HG02678 (cell line): ENCODE data around the gene ALDH16A1.

Experiments
- ATAC-seq: cut with Tn5 transposase; IDR thresholded peaks from one replicate; pipeline ENCODE4 v1.9.1; 2021; ENCODE audit warnings: mild to moderate bottlenecking, moderate library complexity; ENCODE audit not compliant: unreplicated experiment

Gene ALDH16A1

GRCh38 chr19:49507803-49508494, 54.9 kb downstream of the ALDH16A1 start:
- no peak for ATAC-seq

DNA sequence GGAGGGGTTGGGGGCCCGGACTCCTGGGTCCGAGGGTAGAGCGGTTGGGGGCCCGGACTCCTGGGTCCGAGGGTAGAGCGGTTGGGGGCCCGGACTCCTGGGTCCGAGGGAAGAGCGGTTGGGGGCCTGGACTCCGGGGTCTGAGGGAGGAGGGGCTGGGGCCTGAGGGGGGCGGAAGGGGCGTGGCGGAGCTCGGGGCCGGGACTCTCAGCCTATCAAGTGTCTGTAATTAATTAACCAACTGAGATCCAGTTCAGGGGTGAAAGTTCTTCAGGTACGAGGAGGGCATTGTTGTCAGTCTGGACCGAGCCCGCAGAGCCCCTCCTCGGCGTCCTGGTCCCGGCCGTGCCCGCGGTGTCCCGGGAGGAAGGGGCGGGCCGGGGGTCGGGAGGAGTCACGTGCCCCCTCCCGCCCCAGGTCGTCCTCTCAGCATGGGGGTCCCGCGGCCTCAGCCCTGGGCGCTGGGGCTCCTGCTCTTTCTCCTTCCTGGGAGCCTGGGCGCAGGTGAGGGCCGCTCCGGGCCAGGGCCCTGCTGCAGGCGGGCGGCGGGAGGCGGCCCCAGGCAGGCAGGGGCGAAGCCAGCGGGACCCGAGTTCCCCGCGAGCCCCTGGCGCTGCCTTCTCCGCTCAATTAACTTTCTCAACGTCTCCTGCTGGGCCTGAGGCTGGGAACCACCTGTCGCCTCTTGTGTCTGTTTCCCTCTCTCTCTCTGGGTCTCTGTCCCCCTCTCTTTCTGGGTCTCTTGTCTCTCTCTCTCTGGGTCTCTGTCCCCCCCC, 60.1 kb downstream of the ALDH16A1 start:
- ATAC-seq = no peak

DNA sequence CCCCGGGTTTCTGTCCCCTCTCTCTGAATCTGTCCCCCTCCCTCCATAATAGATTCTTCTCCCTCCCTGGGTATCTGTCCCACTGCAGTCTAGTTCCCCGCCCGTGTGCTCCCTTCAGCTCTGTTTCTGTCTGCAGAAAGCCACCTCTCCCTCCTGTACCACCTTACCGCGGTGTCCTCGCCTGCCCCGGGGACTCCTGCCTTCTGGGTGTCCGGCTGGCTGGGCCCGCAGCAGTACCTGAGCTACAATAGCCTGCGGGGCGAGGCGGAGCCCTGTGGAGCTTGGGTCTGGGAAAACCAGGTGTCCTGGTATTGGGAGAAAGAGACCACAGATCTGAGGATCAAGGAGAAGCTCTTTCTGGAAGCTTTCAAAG, 60.7 kb downstream of the ALDH16A1 start:
- ATAC-seq = no peak

GRCh38 chr19:49514151-49514550, 61.1 kb downstream of the ALDH16A1 start:
- no peak for ATAC-seq

GRCh38 chr19:49515767-49516166, 62.7 kb downstream of the ALDH16A1 start:
- no peak for ATAC-seq

GRCh38 chr19:49518033-49518432, 65.0 kb downstream of the ALDH16A1 start:
- ATAC-seq = no peak
